Coronary artery (tissue), 2 donors: ENCODE results near the gene MAFB.

ENCODE experiments used
- DNase-seq: peaks from one replicate; pipeline ENCODE4 v3.0.0-alpha.2; 2017; ENCODE audit warnings: low spot score
- H3K27ac ChIP-seq, 2 donors: fragments of 200-600 bp; sonication (generic); one replicate each; pipeline ENCODE4 v1.5.1; 2016 to 2019
- H3K4me3 ChIP-seq: fragments of 200-600 bp; sonication (generic); 2 replicates; pipeline ENCODE4 v1.5.1; 2016; ENCODE audit warnings: mild to moderate bottlenecking, moderate library complexity
- TF ChIP-seq, protein P1 (sequence below): fragments of 200-600 bp; sonication (generic); IDR thresholded peaks from one replicate; pipeline ENCODE4 v1.5.1; 2019; ENCODE audit warnings: antibody characterized with exemption

MAFB gene

DNA sequence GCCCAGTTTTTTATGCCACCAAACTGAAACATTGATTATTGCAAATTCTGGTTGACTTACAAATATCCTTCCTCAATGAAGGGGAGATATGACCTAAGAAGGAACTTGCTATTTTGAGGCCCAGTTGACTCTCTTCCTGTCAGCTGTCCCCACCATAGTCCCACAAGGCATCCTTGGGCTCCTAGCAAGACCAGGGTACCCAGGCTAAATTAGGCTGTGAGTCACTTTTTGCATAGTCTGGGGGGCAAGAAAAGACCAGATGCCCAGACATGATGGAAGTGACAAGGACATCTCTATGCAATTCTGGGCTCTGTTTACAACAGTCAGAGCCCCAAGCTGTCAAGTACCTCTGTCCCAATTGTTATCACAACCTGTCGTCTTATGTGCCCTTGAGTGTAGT lies 31.8 kb upstream of the MAFB start:
- H3K4me3 ChIP-seq, result no peak overlapping the region
- DNase-seq, result no peak
- TF ChIP-seq, protein P1, sequence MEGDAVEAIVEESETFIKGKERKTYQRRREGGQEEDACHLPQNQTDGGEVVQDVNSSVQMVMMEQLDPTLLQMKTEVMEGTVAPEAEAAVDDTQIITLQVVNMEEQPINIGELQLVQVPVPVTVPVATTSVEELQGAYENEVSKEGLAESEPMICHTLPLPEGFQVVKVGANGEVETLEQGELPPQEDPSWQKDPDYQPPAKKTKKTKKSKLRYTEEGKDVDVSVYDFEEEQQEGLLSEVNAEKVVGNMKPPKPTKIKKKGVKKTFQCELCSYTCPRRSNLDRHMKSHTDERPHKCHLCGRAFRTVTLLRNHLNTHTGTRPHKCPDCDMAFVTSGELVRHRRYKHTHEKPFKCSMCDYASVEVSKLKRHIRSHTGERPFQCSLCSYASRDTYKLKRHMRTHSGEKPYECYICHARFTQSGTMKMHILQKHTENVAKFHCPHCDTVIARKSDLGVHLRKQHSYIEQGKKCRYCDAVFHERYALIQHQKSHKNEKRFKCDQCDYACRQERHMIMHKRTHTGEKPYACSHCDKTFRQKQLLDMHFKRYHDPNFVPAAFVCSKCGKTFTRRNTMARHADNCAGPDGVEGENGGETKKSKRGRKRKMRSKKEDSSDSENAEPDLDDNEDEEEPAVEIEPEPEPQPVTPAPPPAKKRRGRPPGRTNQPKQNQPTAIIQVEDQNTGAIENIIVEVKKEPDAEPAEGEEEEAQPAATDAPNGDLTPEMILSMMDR, result no peak
- H3K27ac ChIP-seq, result no peak overlapping the region

DNA sequence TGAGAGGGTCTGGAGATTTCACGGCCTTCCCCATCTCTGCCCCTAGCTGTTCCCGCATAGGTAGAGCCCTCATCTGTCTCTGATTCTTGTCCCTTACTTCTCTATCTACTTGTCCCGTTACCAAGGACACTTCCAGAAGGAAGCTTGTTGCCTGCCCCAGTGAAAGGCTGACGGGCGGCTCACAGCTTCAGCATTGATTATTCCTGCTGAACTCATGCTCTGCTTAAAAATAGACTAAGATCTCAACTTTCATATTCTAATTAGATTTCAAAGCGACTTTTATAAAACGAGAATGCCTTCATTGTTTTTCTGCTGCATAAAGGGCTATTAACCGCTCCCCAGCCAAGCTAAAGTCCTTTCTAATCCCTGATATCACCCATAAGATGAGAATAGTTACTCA lies 31.1 kb upstream of the MAFB start:
- Histone ChIP-seq H3K27ac (no peak overlapping the region), H3K4me3 (no peak overlapping the region)
- no peak for DNase-seq
- TF ChIP-seq, protein P1, result no peak

DNA sequence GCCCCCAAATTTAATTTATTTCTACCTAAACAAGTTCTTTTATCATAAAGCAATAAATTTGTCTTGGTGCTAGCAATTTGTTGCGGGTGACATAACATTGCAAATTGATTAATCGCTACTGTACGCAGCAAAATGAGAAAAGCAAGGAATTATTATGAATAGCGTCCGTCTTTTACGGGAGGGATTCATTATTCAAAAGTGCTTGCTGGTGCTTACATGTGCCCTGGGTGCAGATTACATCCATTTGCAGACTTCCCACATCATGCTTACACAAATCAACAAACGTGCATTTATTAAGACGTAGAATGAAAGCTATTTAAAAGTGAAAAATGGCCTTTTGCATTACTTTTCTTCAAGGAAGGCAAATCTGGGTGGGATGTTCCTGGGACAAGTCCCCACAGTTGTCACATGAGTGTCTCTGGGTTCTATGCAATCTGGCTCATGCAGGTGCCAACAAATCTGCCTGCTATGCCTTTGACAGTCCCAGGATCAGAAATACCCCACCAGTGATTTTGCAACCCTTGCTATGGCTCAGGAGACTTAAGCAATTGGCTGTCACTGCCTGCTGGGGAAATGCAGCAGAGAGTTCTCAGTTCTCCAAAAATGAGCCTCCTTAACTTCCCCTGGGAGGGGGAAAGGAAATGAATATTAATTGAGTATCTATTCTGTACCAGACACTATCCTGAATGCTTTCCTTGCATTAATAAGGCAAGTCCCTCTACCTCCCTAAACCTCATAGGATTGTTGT lies 30.1 kb upstream of the MAFB start:
- DNase-seq, result no peak
- Histone ChIP-seq H3K4me3 (no peak overlapping the region), H3K27ac (no peak overlapping the region)
- TF ChIP-seq, protein P1, result no peak

DNA sequence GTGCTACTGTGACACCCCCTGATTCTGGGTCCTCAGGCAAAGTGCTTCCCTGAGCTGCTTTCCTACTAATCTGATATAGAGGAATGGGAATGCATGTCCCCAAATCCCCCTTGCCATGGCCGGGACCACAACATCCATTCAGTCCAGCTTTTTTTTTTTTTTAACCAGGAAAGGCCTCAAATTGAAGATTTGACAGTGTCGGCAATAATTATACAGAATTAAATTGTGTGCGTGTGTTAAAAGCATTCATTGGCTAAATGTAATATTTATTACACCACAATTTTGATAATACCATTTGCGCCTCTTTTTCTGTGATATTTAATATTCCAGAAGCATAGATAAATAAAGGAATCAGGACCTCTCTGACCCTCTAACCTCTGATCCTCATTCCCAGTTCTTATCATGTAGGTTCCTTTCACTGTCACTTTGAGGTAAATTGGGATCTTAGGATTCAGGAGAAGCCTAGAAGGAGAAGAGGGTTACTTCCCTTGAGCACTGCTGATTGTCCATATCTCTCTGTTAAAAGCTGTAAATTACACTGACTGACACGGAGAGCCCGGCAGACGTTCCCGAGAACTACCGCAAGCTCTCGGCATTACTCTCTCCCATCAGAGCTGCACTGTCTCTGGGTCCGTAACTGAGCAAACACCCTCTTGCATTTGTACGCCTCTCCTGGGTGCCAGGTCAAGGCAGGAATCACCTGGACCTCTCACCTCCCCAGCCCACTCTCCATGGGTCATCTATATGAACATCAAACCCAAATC lies 29.4 kb upstream of the MAFB start:
- no peak for DNase-seq
- H3K27ac ChIP-seq, result no peak overlapping the region
- TF ChIP-seq, protein P1, result no peak
- no peak overlapping the region for H3K4me3 ChIP-seq

DNA sequence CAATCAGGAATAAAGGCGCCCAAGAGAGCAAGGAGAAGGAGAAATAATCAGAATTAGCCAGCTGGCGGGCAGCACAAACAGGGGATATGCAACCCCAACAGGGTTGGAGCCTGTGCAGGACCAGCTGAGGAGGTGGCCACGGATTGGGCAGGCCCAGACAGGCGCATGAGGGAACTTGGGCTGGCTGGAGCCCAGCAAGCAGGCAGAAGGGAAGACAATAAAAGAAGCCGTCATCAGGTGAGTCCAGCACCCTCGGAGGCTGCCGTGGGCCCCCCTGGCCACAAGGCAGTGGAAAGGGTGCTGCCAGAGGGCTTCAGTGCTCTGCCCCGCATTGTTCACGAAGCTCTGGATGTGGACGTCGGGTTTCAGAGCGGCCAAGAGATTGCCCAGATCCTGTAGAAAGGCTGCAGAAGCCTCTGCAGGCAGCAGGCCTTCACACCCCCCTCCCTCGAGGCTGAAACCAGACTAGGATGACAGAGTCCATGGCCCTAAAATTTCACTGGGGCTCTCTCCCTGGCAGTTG lies 28.4 kb upstream of the MAFB start:
- TF ChIP-seq, protein P1, result no peak

DNA sequence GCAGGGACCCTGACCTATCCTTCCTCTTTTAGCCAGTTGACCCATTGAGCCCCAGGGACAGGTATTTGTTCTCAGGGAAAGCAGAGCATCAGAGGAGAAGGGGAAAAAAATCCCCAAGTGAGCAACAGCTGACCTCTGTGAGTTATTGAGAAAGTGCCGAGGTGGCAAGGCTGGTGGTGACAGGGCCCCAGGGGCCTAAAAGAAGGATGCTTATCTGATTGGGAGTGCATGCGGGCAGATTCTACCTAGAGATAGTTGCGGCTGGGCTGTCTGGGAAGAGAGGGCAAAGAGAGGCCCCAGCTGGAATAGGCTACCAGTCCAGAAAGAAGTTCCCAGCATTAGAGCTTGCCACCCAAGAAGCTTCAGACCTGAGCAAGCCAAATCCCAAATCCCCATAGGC lies 26.5 kb upstream of the MAFB start:
- no peak overlapping the region for H3K27ac ChIP-seq
- DNase-seq, result no peak
- H3K4me3 ChIP-seq, result no peak overlapping the region
- TF ChIP-seq, protein P1, result no peak

More for the DNA sequence above, 28.4 kb upstream of the MAFB start:
- no peak overlapping the region for H3K27ac ChIP-seq
- no peak overlapping the region for H3K4me3 ChIP-seq
- no peak for DNase-seq
